NCI-H1436 (cell line): ENCODE measurements around the gene GPR62.
"Not testable (repeated sequence)": the region's sequence is repeated elsewhere in the genome, so short reads cannot be mapped to it uniquely, and the experiment has no call there.

Experiments used
- DNase-seq: peaks from one replicate; lab custom pipeline; 2025; lab: John Stamatoyannopoulos, UW

GPR62 gene

DNA sequence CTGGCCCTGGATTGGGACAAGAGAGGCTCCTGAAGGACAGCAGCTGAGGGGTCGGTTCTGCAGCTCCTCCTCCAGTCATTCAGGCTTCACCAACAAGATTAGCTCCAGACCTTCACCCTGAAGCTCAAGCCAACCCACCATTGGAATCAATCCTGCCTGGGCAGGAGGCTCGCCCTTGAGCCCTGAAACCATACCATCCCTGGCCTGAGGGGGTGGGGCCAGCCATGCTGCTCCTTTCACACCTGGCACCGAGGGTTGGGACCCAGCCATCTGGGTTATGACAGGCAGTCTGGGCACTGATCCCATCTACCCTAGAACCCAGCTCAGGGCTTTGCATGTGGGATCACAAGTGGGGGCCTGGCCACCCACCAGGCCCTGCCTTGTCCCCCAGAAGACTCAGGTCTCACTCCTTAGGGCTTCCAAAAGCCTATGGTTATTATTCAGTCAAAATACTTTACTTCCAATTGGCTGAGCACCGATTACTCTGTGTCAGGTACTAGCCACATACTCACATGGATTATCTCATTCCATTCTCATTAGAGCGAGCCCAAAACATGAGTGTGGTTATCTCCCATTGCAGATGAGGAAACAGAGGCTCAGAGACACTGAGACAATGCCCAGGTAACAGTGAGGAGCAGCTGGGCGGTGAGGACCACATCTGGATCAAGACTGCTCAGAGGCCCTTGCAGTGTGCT lies 15.6 kb downstream of the GPR62 start:
- DNase-seq: no peak

DNA sequence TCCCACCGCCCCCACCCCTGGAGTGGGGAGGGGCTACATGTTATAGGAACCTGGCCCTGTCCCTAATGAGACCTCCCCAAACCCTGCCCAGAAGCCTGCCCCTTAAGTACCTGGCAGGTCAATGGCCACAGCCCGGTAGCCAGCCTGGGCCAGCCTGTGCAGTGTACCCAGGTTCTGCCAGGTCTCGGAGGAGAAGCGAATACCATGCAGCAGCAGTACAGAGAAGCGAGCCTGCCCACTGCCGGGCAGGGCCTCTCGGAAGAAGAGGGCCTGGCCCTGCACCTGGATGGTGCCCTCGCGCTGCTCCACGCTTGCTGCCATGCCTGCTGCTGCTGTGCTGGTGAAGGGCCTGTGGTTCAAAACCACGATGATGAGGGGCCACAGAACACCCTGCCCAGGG lies 16.2 kb downstream of the GPR62 start:
- no peak for DNase-seq

DNA sequence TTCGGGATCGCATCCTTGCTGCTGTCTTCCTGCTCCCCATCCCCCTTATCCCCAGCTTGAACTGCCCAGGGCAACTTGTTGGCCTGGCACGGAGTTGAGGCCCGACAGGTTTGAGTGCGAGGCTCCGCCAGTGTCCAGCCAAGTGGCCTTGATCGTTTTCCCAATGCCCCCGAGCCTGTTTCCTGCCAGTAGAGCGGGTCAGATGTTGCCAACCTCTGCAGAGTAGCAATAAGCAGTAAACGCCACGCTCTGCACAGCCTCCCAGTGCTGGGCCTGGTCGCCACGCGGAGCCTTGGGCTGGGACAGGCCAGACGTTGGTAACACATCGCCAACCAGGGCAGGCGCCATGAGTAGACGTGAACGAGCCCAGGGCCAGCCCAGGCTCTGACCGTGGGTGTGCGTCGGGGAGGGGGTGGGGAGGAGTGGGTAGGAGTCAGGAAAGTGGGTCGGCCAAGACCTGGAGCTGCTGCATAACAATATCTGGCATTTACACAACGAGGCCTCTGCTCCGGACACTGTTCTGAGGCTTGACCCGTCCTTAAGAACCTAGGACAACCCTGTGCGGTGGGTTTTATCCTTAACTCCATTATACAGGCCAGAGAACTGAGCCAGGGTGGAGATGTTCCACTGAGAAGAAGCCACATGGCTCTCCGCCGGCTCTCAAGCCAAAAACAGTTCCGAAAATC lies 19.2 kb downstream of the GPR62 start:
- no peak for DNase-seq

DNA sequence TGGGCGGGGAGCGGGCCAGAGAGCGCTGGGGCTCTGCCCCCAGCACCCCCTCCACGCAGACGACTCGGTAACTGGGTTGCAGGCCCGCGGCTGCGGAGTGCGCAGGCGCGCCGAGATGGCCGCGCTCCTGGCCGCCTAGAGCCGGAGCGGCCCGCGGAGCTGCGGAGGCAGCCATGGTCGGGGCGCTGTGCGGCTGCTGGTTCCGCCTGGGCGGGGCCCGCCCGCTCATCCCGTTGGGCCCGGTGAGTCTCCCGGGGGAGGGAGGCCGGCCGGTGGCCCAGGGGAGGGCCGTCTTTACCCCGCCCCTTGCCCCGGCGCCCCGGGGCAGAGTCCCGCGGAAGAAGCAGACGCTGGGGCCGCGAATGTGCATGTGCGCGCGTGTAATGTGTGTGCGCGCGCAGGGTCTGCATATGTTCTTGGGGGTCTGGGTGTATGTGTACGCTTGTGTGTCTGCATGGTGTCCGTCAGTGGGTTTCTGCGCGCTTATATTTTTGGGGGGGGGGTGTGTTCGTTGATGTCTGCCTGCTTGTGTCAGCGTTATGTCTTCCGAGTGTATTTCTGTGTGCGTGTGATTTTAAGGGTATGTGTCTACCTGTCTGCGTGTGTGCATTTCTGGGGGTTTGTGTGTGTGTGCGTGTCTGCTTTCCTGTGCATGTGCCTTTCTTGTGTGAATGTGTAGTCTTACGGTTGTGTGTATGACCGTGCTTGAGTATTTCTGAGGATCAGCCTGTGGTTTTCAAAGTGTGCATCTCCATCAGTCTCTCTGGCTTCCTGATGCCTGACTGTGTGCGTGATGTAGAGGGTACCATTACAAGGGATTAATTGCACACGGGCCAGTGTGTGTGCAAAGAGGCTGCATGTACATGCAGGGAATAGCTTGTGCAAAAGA lies 20.0 kb downstream of the GPR62 start, which contains the start of gene ABHD14A:
Gene ABHD14A, plus strand, starts transcription at position 102 of the 889 bp plus-strand sequence. Its CDS starts 72 bp downstream, at position 174.
- peak; percentile 23 for DNase-seq

DNA sequence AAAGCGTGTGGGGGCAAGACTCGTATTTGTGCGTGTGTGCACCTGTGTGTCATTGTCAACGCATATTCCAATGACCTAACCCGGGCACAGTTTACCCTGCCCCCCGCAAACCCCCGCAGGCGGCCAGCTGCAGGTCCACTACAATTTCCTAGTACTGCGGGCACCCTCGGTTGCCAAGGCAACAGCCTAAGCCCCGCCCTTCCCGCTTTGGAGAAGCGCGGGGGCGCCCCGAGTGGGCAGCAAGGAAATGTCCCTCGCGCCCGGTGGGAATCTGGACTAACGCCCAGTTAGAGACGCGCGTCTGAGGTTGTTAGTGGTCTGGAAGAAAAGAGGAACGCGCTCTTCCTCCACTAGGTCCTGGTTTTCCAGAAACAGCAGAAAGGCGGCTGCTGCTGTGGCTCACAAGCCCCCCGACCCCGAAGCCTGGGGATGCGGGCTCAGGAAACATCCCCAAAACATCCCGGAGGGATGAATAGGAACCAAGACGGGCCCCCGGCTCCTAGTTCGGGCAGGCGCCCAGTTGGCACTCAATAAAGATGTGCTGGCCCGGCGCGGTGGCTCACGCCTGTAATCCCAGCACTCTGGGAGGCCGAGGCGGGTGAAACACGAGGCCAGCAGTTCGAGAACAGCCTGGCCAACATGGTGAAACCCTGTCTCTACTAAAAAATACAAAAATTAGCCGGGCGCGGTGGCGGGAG lies 20.8 kb downstream of the GPR62 start:
- DNase-seq: no peak

DNA sequence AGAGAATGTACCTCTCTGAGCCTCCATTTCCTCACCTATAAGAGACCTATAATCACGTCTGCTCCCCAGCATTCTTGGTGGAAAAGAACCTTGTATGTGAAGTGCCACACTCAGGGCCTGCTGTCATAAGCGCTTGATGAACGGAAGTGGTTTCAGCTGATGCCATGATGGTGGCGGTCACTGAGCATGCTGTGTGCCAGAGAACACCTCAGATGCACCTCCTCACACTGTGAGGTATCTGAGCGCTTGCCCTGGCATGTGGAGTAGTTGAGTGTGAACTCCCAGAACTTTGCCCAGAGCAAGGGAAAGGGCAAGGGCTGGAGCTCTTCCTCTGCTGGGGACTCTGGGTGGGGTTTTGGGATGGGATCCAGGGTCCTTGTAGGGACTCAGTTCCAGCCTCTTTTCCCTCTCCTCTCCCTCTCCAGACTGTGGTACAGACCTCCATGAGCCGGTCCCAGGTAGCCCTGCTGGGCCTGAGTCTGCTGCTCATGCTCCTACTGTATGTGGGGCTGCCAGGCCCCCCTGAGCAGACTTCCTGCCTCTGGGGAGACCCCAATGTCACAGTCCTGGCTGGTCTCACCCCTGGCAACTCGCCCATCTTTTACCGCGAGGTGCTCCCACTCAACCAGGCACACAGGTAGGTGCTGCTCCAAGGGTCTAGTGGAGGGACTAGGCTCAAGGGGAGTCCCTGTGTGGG lies 22.4 kb downstream of the GPR62 start:
- DNase-seq: no peak

DNA sequence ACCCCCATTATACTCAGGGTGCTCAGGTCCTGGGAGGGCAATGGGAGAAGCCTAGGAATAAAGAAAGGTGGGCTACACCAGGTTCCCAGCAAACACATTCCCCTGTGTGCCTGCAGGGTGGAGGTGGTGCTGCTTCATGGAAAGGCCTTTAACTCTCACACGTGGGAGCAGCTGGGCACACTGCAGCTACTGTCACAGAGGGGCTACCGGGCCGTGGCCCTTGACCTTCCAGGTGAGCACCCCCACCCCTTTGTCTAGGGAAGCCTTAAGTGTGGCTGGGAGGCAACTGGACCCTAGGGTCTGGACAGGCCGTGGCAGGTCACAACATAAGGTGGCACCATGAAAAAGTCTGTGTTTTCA lies 22.9 kb downstream of the GPR62 start:
- no peak for DNase-seq

DNA sequence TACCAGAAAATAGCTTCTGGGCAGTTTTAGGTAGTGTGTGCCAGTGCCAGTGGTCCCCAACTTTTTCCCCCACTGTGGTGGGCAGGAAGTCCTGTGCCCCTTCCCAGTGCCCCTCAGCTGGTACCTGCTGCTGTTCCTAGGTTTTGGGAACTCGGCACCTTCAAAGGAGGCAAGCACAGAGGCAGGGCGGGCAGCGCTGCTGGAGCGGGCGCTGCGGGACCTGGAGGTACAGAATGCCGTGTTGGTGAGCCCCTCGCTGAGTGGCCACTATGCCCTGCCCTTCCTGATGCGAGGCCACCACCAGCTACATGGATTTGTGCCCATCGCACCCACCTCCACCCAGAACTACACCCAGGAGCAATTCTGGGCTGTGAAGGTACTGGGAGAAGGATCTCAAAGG lies 25.1 kb downstream of the GPR62 start:
- no peak for DNase-seq

DNA sequence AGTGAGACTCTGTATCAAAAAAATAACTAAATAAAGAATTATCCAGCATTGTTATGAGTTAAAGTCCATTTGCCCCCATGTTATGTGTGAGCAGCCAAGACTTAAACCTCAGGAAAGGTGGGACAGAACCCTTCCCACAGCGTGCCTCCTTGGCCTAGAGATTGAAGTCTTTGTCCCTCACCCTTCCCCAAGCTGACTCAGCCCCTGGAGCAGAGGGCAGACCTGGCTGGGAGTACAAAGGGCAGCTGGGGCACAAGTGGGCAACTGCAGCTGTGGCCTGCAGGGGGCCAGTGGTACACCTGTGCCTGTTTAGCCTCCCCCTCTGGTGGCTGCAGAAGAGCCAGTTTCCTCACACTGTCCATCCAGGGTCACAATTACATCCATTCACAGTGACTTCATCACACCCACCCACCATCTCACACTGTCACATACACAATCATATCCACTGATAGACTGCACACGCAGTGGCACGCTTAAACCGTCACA lies 27.2 kb downstream of the GPR62 start:
- DNase-seq: no peak

DNA sequence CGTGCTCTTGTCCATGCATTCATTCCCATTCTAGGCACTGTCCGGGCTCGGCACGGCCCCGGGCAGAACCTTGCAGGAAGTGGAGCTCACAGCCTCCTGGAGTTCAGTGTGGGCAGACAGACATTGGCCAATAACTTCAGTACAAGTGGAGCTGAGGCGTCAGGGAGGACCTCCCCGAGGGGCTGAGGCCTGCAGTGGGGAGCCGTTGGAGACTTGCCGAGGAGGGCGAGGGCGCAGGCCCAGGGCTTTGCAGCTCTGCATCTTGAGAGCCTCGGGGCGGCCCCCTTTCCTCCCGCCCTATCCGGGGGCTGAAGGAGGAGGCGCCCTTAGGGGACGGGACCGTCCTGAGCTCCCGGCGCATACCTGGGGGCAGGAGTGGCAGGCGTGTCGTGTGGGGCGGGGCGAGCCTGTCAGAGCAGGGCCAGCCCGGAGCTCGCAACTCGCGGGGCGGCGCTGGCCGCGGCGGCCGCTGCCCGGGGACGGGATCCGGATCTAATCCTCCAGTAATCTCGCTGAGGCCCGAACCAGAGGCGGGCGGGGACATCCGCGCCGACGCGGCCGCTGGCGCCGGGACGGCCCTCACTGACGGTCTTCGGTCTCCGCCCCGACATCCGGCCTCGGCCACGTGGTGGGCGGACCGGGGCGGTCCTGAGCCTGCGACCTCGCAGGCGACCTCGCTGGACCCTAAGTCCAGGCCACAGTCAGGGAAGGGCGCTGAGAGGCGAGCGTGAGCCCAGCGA lies 27.8 kb downstream of the GPR62 start, which contains the start of gene ACY1:
Gene ACY1, plus strand, starts transcription at position 698 of the 740 bp plus-strand sequence. CDS start 530 bp downstream, outside the sequence.
- no peak for DNase-seq

DNA sequence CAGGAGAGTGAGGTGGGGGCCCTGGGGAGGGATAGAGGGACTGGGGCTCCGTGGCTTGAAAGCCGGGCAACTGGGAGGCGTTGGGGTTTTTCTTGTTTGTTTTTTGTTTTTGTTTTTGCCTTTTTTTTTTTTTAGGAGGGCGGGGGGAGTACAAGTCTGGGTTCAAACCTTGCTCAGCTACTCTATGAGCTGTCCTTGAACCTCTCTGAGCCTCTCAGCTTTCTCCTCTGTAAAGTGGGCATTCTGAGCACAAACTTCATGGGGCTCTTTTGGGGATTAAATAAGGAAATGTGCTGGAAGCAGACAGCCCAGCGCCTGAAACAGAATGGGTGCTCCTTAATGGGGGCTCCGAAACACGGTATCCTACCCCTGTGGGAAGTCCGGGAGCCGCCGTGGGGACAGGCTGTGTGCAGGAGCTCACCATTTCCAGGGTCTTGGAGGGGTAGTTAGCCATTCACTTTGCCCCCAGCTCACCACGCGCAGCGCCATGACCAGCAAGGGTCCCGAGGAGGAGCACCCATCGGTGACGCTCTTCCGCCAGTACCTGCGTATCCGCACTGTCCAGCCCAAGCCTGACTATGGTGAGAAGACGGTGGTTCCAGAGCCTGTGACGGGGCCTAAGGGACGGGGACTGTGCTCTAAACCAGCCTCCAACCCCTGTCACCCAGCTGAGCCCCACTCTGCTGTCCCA lies 28.5 kb downstream of the GPR62 start:
- DNase-seq: no peak

DNA sequence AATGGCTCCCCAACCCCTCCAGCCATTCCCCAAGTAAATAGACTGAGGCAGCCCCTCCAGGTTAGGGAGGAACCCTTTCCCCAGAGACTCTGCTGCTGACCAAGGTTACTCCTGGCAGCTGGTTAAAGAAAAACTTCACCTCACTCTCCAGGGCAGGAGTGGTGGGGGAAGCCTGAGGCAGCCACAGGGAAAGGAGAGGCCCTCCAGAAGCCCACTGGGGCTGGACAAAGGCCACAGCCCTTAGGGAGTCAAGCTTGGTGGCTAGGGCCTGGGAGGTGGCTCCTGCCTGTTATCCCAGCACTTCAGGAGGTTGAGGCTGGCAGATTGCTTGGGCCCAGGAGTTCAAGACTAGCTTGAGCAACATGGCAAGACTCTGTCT lies 29.1 kb downstream of the GPR62 start:
- DNase-seq: no peak

DNA sequence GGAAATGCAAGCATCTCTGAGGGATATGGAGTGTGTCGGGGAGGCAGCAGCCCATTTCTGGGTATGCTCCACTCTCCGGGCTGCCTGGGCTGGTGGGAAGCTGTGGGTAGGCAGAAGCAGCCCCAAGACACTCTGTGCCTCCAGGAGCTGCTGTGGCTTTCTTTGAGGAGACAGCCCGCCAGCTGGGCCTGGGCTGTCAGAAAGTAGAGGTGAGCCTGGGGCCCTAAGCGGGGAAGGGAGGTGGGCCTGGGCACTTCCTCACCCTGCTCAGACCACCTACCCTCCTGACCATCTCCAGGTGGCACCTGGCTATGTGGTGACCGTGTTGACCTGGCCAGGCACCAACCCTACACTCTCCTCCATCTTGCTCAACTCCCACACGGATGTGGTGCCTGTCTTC lies 29.9 kb downstream of the GPR62 start:
- DNase-seq: no peak

DNA sequence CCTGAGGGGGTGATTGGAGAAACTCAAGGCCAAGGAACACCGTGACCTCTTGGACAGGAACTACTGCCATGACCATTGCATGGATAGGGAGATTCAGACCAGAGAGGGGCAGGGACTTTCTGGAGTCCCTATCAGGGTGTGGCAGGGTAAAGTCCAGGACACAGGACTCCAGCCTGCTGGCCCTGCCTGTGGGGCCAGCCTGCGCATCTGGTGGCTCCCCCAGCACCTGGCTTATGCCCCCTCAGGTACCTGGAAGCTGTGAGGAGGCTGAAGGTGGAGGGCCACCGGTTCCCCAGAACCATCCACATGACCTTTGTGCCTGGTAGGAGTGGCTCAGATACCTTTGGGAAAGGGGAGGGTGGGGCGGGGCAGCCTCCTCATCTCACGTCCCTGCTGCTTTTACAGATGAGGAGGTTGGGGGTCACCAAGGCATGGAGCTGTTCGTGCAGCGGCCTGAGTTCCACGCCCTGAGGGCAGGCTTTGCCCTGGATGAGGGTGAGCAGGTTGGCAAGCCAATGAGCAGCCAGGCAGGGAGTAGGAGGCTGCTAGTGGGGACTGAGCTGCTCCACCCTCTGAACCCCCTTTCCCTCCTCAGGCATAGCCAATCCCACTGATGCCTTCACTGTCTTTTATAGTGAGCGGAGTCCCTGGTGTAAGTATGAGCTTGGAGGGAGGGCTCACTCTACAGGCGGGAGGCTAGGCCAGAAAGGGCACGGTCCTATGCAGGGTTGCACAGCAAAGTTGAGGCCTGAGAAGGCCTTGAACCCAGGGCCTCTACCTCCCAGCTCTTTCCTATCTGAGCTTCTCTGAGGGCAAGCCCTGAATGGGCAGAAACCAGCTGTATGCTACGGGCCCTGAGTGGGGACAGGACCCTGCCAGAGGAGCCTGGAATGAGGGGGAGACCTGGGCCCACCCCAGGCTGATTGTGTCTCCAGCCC lies 31.1 kb downstream of the GPR62 start:
- no peak for DNase-seq

DNA sequence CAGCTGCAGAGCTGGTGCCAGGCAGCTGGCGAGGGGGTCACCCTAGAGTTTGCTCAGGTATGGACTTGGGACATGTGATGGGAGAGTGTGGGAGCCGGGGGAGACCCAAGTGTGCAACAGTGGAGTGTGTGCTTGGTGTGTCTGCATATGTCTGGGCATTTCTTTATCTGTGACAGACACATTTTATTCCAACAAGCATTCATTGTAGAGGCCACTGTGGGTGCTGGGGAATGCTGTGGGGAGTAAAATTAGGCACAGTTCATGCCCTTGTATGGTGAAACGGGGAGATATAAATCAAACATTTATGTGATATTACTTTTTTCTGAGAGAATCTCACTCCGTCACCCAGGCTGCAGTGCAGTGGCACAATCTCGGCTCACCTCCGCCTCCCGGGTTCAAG lies 32.4 kb downstream of the GPR62 start:
- no peak for DNase-seq

DNA sequence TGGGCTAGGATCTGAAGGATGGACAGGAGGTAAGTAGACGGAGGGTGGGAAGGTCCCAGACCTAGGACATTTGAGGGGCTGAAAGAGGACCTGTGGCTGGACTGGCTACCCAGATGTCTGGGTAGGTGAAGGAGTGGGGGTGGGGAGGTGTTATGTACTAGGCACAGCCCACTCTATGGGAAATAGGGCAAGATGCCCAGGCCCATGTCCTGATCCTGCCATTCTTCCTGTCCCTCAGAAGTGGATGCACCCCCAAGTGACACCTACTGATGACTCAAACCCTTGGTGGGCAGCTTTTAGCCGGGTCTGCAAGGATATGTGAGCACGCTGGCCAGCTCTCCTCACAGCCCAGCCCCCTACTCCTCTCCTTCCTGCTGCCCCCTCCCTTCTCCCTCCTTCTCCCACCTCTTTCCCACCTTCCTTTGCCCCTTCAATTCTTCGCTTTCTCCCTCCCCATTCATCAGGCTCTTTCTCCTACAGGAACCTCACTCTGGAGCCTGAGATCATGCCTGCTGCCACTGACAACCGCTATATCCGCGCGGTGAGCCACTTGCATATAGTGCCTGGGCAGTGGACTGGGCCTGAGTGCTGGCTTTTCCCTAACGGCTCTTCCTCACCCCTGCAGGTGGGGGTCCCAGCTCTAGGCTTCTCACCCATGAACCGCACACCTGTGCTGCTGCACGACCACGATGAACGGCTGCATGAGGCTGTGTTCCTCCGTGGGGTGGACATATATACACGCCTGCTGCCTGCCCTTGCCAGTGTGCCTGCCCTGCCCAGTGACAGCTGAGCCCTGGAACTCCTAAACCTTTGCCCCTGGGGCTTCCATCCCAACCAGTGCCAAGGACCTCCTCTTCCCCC lies 33.3 kb downstream of the GPR62 start:
- DNase-seq: no peak

DNA sequence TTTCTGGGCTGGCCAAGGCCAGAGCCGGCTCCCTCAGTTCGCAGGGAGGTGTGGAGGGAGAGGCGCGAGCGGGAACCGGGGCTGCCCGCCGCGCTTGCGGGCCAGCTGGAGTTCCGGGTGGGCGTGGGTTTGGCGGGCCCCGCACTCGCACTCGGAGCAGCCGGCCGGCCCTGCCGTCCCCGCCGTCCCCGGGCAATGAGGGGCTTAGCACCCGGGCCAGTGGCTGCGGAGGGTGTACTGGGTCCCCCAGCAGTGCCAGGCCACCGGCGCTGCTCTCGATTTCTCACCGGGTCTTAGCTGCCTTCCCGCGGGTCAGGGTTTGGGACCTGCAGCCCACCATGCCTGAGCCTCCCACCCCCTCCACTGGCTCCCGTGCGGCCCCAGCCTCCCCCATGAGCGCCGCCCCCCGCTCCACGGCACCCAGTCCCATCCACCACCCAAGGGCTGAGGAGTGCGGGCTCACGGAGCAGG lies 35.4 kb downstream of the GPR62 start:
- not testable (repeated sequence) for DNase-seq
